ENCODE measurements around the gene C4orf46. TPM values are rescaled to one million over a fixed set of nuclear protein-coding genes. Genes with fewer than 3 reads are reported as not detected.
"Not testable (repeated sequence)": the region's sequence is repeated elsewhere in the genome, so short reads cannot be mapped to it uniquely, and the experiment has no call there.

Gene C4orf46
- total RNA-seq, 2 experiments from 2014 or later, result 23.9 to 30.4 TPM

GRCh38 chr4:158666892-158667291 lies 4.8 kb downstream of the C4orf46 start:
- intact Hi-C loops (cut with micrococcal nuclease; ENCODE audit: unreplicated experiment), result no loop called here
- TF ChIP-seq EZH2phosphoT487 (IDR thresholded peaks at IDR 0.05; ENCODE audit: borderline replicate concordance, low read depth, low read length), result no peak
- TF ChIP-seq CTCF (conservative IDR thresholded peaks at IDR 0.05; ENCODE audit: low read length), result no peak
- Histone ChIP-seq H3K4me1 (ENCODE audit: insufficient read depth, low read length, poor library complexity, severe bottlenecking) (peaks cover 7% of the 10 kb centered on the region), H3K9me3 (ENCODE audit: low read length) (no peaks in the 10 kb centered on the region), H3K9me2 (ENCODE audit: insufficient read depth, low read length) (no peaks in the 10 kb centered on the region), H2AFZ (ENCODE audit: low read length) (no peak overlapping the region), H3K27ac (ENCODE audit: low read depth, low read length, poor library complexity, severe bottlenecking) (no peak overlapping the region), H3K4me2 (ENCODE audit: low read length) (no peak overlapping the region), H3K79me2 (ENCODE audit: insufficient read depth, low read depth, low read length) (peaks cover 49% of the 10 kb centered on the region), H3K4me3 (ENCODE audit: low read depth, low read length, poor library complexity, severe bottlenecking) (no peak overlapping the region), H4K20me1 (ENCODE audit: insufficient read depth, low read length) (peaks cover 20% of the 10 kb centered on the region), H3K36me3 (ENCODE audit: insufficient read depth, low read length) (peaks cover 43% of the 10 kb centered on the region)
- ChIA-PET CTCF (ENCODE audit: unreplicated experiment) (no interaction called here), POLR2A (interaction anchor here (0.6 kb wide), 1 partner anchor 167 kb away, joined by 4 read pairs; no protein-coding TSS in a partner anchor)
- DNase-seq (ENCODE audit: low spot score), result no peak
- no TSS peak for BruUV-seq (replicated peaks)

GRCh38 chr4:158664806-158665205 lies 6.9 kb downstream of the C4orf46 start:
- BruUV-seq (replicated peaks), result no TSS peak
- Histone ChIP-seq H4K20me1 (ENCODE audit: insufficient read depth, low read length) (peaks cover 10% of the 10 kb centered on the region), H2AFZ (ENCODE audit: low read length) (no peak overlapping the region), H3K36me3 (ENCODE audit: insufficient read depth, low read length) (peaks cover 43% of the 10 kb centered on the region), H3K4me1 (ENCODE audit: insufficient read depth, low read length, poor library complexity, severe bottlenecking) (no peaks in the 10 kb centered on the region), H3K9me3 (ENCODE audit: low read length) (no peaks in the 10 kb centered on the region), H3K9me2 (ENCODE audit: insufficient read depth, low read length) (no peaks in the 10 kb centered on the region), H3K27ac (ENCODE audit: low read depth, low read length, poor library complexity, severe bottlenecking) (no peak overlapping the region), H3K79me2 (ENCODE audit: insufficient read depth, low read depth, low read length) (peaks cover 31% of the 10 kb centered on the region), H3K4me3 (ENCODE audit: low read depth, low read length, poor library complexity, severe bottlenecking) (no peak overlapping the region), H3K4me2 (ENCODE audit: low read length) (no peak overlapping the region)
- no peak for DNase-seq (ENCODE audit: low spot score)
- intact Hi-C loops (cut with micrococcal nuclease; ENCODE audit: unreplicated experiment), result no loop called here
- ChIA-PET POLR2A (interaction anchor here (0.8 kb wide), 1 partner anchor 10 kb away, joined by 3 read pairs; no protein-coding TSS in a partner anchor), CTCF (ENCODE audit: unreplicated experiment) (no interaction called here)
- TF ChIP-seq CTCF (conservative IDR thresholded peaks at IDR 0.05; ENCODE audit: low read length) (no peak), EZH2phosphoT487 (IDR thresholded peaks at IDR 0.05; ENCODE audit: borderline replicate concordance, low read depth, low read length) (no peak)

GRCh38 chr4:158663707-158664625 lies 7.7 kb downstream of the C4orf46 start:
- H4K20me1 ChIP-seq (ENCODE audit: insufficient read depth, low read length); H3K4me3 ChIP-seq (ENCODE audit: low read depth, low read length, poor library complexity, severe bottlenecking); intact Hi-C loops (cut with micrococcal nuclease; ENCODE audit: unreplicated experiment); POLR2A ChIA-PET; H3K9me3 ChIP-seq (ENCODE audit: low read length); DNase-seq (ENCODE audit: low spot score); BruUV-seq (replicated peaks); H3K9me2 ChIP-seq (ENCODE audit: insufficient read depth, low read length); H3K4me2 ChIP-seq (ENCODE audit: low read length); H2AFZ ChIP-seq (ENCODE audit: low read length); CTCF ChIA-PET (ENCODE audit: unreplicated experiment); H3K27ac ChIP-seq (ENCODE audit: low read depth, low read length, poor library complexity, severe bottlenecking); H3K4me1 ChIP-seq (ENCODE audit: insufficient read depth, low read length, poor library complexity, severe bottlenecking): not testable (repeated sequence)
- peaks cover 37% of the 10 kb centered on the region for H3K36me3 ChIP-seq (ENCODE audit: insufficient read depth, low read length)
- peaks cover 23% of the 10 kb centered on the region for H3K79me2 ChIP-seq (ENCODE audit: insufficient read depth, low read depth, low read length)

GRCh38 chr4:158663255-158663654 lies 8.4 kb downstream of the C4orf46 start:
- H3K4me1 ChIP-seq (ENCODE audit: insufficient read depth, low read length, poor library complexity, severe bottlenecking); DNase-seq (ENCODE audit: low spot score); H3K4me3 ChIP-seq (ENCODE audit: low read depth, low read length, poor library complexity, severe bottlenecking); CTCF ChIA-PET (ENCODE audit: unreplicated experiment); POLR2A ChIA-PET; intact Hi-C loops (cut with micrococcal nuclease; ENCODE audit: unreplicated experiment); H3K27ac ChIP-seq (ENCODE audit: low read depth, low read length, poor library complexity, severe bottlenecking); H2AFZ ChIP-seq (ENCODE audit: low read length); BruUV-seq (replicated peaks); H4K20me1 ChIP-seq (ENCODE audit: insufficient read depth, low read length); H3K4me2 ChIP-seq (ENCODE audit: low read length); H3K9me3 ChIP-seq (ENCODE audit: low read length); H3K9me2 ChIP-seq (ENCODE audit: insufficient read depth, low read length): not testable (repeated sequence)
- Histone ChIP-seq H3K79me2 (ENCODE audit: insufficient read depth, low read depth, low read length) (peaks cover 16% of the 10 kb centered on the region), H3K36me3 (ENCODE audit: insufficient read depth, low read length) (peaks cover 30% of the 10 kb centered on the region)

All from OCI-LY7 (cell line).